Caco-2 (cell line): ENCODE data around the gene SAMD4B. TPM values are rescaled to one million over a fixed set of nuclear protein-coding genes. Genes with fewer than 3 reads are reported as not detected.

Experiments used
- BruUV-seq: library from RNA; stranded (reverse); fragments of 400-500 nt; replicated peaks from 2 replicates; lab custom pipeline; 2021; lab: Mats Ljungman, UMichigan
- CTCF ChIA-PET: fragments of 300-600 bp; sonication (Branson Sonifier 250); formaldehyde crosslinking; loops from one replicate; lab custom pipeline; 2022; ENCODE audit warnings: antibody characterized with exemption; lab: Charles Lee
- POLR2A ChIA-PET: fragments of 300-600 bp; sonication (Branson Sonifier 250); formaldehyde crosslinking; loops from one replicate; lab custom pipeline; 2022; ENCODE audit warnings: antibody characterized with exemption; lab: Charles Lee
- DNase-seq, 2 experiments: peaks; one replicate each; pipeline versions ENCODE4 v3.0.0 to v3.0.0-alpha.2; 2020 to 2022
- H3K27me3 ChIP-seq: replicated peaks from 2 replicates; pipeline ENCODE4 v1.6.0; 2011; ENCODE audit warnings: low read length; ENCODE audit not compliant: control insufficient read depth, insufficient read depth
- H3K36me3 ChIP-seq: 2 replicates; pipeline ENCODE4 v1.5.1; 2011; ENCODE audit warnings: low read length; ENCODE audit not compliant: control insufficient read depth, insufficient read depth
- H3K4me1 ChIP-seq: fragments of 250-450 bp; sonication (Bioruptor Pico); 2 replicates; pipeline ENCODE4 v1.5.1; 2020; ENCODE audit warnings: mild to moderate bottlenecking
- H3K4me3 ChIP-seq: 2 replicates; pipeline ENCODE4 v1.5.1; 2011; ENCODE audit warnings: low read depth, mild to moderate bottlenecking, control low read depth, low read length
- H3K9me3 ChIP-seq: fragments of 250-450 bp; sonication (Bioruptor Pico); 2 replicates; pipeline ENCODE4 v1.5.1; 2020; ENCODE audit warnings: mild to moderate bottlenecking, moderate library complexity
- H3K27ac Mint-ChIP-seq: one replicate; pipeline ENCODE4 v1.8.0; 2022; ENCODE audit warnings: mixed read lengths; ENCODE audit not compliant: unreplicated experiment
- H3K27me3 Mint-ChIP-seq: one replicate; pipeline ENCODE4 v1.8.0; 2022; ENCODE audit warnings: mixed read lengths; ENCODE audit not compliant: insufficient read depth, unreplicated experiment
- H3K36me3 Mint-ChIP-seq: one replicate; pipeline ENCODE4 v1.8.0; 2022; ENCODE audit warnings: mild to moderate bottlenecking, mixed read lengths; ENCODE audit not compliant: insufficient read depth, unreplicated experiment
- H3K4me1 Mint-ChIP-seq: one replicate; pipeline ENCODE4 v1.8.0; 2022; ENCODE audit warnings: low read depth, mixed read lengths; ENCODE audit not compliant: unreplicated experiment
- H3K4me3 Mint-ChIP-seq: one replicate; pipeline ENCODE4 v1.8.0; 2022; ENCODE audit warnings: mild to moderate bottlenecking, moderate library complexity, mixed read lengths; ENCODE audit not compliant: unreplicated experiment
- H3K9me3 Mint-ChIP-seq: one replicate; pipeline ENCODE4 v1.8.0; 2022; ENCODE audit warnings: mixed read lengths; ENCODE audit not compliant: unreplicated experiment
- CTCF ChIP-seq, 2 experiments: fragments of 200-600 bp in 1 of 2; IDR thresholded peaks; 1 replicate in 1 of 2; 2 replicates in 1 of 2; pipeline versions ENCODE4 v1.5.1 to v1.8.0; 2011 to 2022; ENCODE audit warnings: antibody characterized with exemption in 1 of 2, control low read depth in 1 of 2, inconsistent platforms in 1 of 2, low read depth in 1 of 2, low read length in 1 of 2, mild to moderate bottlenecking in 1 of 2, moderate library complexity in 1 of 2; ENCODE audit not compliant: insufficient read depth in 1 of 2, severe bottlenecking in 1 of 2, unreplicated experiment in 1 of 2
- intact Hi-C: fragments of 100-400 bp; cut with micrococcal nuclease; formaldehyde crosslinking; loops from one replicate; pipeline ENCODE4 v1.10.0; 2022; ENCODE audit not compliant: unreplicated experiment
- total RNA-seq: library from RNA; stranded (reverse); gene quantifications from 2 replicates; pipeline ENCODE4 v1.2.3, GENCODE V29; 2022

The SAMD4B gene
- total RNA-seq, 1 experiment from 2014 or later, result 132 TPM

- no peaks in the 10 kb centered on the region for H3K27me3 ChIP-seq
- BruUV-seq, result no TSS peak
- Mint-ChIP-seq H3K27ac (peak overlapping the region; percentile 6), H3K4me1 (peaks cover 21% of the 10 kb centered on the region), H3K4me3 (no peak overlapping the region), H3K9me3 (no peaks in the 10 kb centered on the region), H3K36me3 (peaks cover 77% of the 10 kb centered on the region), H3K27me3 (no peaks in the 10 kb centered on the region)
- no peak for TF ChIP-seq CTCF (IDR thresholded peaks at IDR 0.05; ENCODE audit: insufficient read depth in 1 of 2, low read depth in 1 of 2, low read length in 1 of 2, severe bottlenecking in 1 of 2, unreplicated experiment in 1 of 2)
- ChIA-PET CTCF (interaction anchor here (0.6 to 1.2 kb wide), 2 partner anchors 16 to 44 kb away, joined by 4 read pairs; partner anchors contain the start of gene SAMD4B), POLR2A (no interaction called here)
- no peaks in the 10 kb centered on the region for H3K9me3 ChIP-seq
- H3K4me1 ChIP-seq, result peaks cover 6% of the 10 kb centered on the region; the same call in 1 of the 2 replicates
- H3K36me3 ChIP-seq, result peaks cover 15% of the 10 kb centered on the region
- no peak overlapping the region for H3K4me3 ChIP-seq
- no peak for DNase-seq
- intact Hi-C loops, result no loop called here
Measured at GRCh38 chr19:39385629-39386411, 43.6 kb downstream of the SAMD4B start.

GRCh38 chr19:39386557-39386956 lies 44.3 kb downstream of the SAMD4B start:
- Histone ChIP-seq H3K36me3 (peaks cover 15% of the 10 kb centered on the region), H3K9me3 (no peaks in the 10 kb centered on the region), H3K4me3 (no peak overlapping the region), H3K27me3 (no peaks in the 10 kb centered on the region), H3K4me1 (peaks cover 6% of the 10 kb centered on the region; the same call in 1 of the 2 replicates)
- H3K9me3 Mint-ChIP-seq, result no peaks in the 10 kb centered on the region
- no peak overlapping the region for H3K4me3 Mint-ChIP-seq
- H3K36me3 Mint-ChIP-seq, result peaks cover 77% of the 10 kb centered on the region
- ChIA-PET CTCF (interaction anchor here (0.6 kb wide), 1 partner anchor 44 kb away, joined by 4 read pairs; the partner anchor contains the start of gene SAMD4B), POLR2A (no interaction called here)
- no TSS peak for BruUV-seq
- no peak for TF ChIP-seq CTCF (IDR thresholded peaks at IDR 0.05; ENCODE audit: insufficient read depth in 1 of 2, low read depth in 1 of 2, low read length in 1 of 2, severe bottlenecking in 1 of 2, unreplicated experiment in 1 of 2)
- no peak for DNase-seq
- intact Hi-C loops, result no loop called here
- peaks cover 25% of the 10 kb centered on the region for H3K4me1 Mint-ChIP-seq
- no peaks in the 10 kb centered on the region for H3K27me3 Mint-ChIP-seq
- H3K27ac Mint-ChIP-seq, result peak overlapping the region; percentile 6

GRCh38 chr19:39388657-39389056 lies 46.4 kb downstream of the SAMD4B start:
- no TSS peak for BruUV-seq
- intact Hi-C loops, result no loop called here
- no peaks in the 10 kb centered on the region for H3K27me3 ChIP-seq
- POLR2A ChIA-PET, result no interaction called here
- Mint-ChIP-seq H3K9me3 (no peaks in the 10 kb centered on the region), H3K27ac (peak overlapping the region; percentile 92), H3K36me3 (peaks cover 90% of the 10 kb centered on the region), H3K4me1 (peaks cover 33% of the 10 kb centered on the region), H3K27me3 (no peaks in the 10 kb centered on the region), H3K4me3 (peak overlapping the region; percentile 20)
- peaks cover 10% of the 10 kb centered on the region for H3K4me1 ChIP-seq
- no peaks in the 10 kb centered on the region for H3K9me3 ChIP-seq
- H3K4me3 ChIP-seq, result no peak overlapping the region
- peaks cover 10% of the 10 kb centered on the region for H3K36me3 ChIP-seq
- TF ChIP-seq CTCF (IDR thresholded peaks at IDR 0.05; ENCODE audit: insufficient read depth in 1 of 2, low read depth in 1 of 2, low read length in 1 of 2, severe bottlenecking in 1 of 2, unreplicated experiment in 1 of 2), result no peak
- CTCF ChIA-PET, result no interaction called here
- DNase-seq, result no peak
